Mesenchymal stem cell (in vitro differentiated cells and primary cell): ENCODE measurements around the gene VPS33A.
A peak's percentile ranks its signal among the peaks of the same experiment; 100 is the strongest.

Source experiments
- DNase-seq: peaks from one replicate; pipeline ENCODE4 v3.0.0-alpha.2; 2013
- H2AFZ ChIP-seq: one replicate; pipeline ENCODE4 v1.6.1; 2013; ENCODE audit warnings: low read depth, mild to moderate bottlenecking, control low read depth, inconsistent platforms, low read length, moderate library complexity
- H2AK5ac ChIP-seq: 2 replicates; pipeline ENCODE4 v1.6.1; 2013; ENCODE audit warnings: low read length, moderate library complexity, mild to moderate bottlenecking, inconsistent platforms; ENCODE audit not compliant: severe bottlenecking
- H2BK120ac ChIP-seq: one replicate; pipeline ENCODE4 v1.6.1; 2013; ENCODE audit warnings: low read depth, mild to moderate bottlenecking, inconsistent platforms, low read length, moderate library complexity
- H2BK12ac ChIP-seq, 2 experiments: one replicate each; pipeline ENCODE4 v1.6.1; 2013; ENCODE audit warnings: inconsistent platforms in 2 of 2, low read length in 2 of 2, mild to moderate bottlenecking in 2 of 2, moderate library complexity in 2 of 2, control low read depth in 1 of 2
- H2BK15ac ChIP-seq: one replicate; pipeline ENCODE4 v1.6.1; 2013; ENCODE audit warnings: mild to moderate bottlenecking, low read depth, inconsistent platforms; ENCODE audit not compliant: poor library complexity, severe bottlenecking
- H2BK5ac ChIP-seq: 2 replicates; pipeline ENCODE4 v1.6.1; 2013; ENCODE audit warnings: low read depth, mild to moderate bottlenecking, low read length, control low read depth, inconsistent platforms; ENCODE audit not compliant: poor library complexity, severe bottlenecking
- H3K14ac ChIP-seq, 2 experiments: one replicate each; pipeline ENCODE4 v1.6.1; 2013; ENCODE audit warnings: inconsistent platforms in 2 of 2, low read length in 2 of 2, control low read depth in 1 of 2, mild to moderate bottlenecking in 1 of 2, moderate library complexity in 1 of 2
- H3K18ac ChIP-seq, 2 experiments: one replicate each; pipeline ENCODE4 v1.6.1; 2013; ENCODE audit warnings: inconsistent platforms in 2 of 2, low read length in 2 of 2, control low read depth in 1 of 2, low read depth in 1 of 2, mild to moderate bottlenecking in 1 of 2
- H3K23ac ChIP-seq, 2 experiments: one replicate each; pipeline ENCODE4 v1.6.1; 2013; ENCODE audit warnings: inconsistent platforms in 2 of 2, low read length in 2 of 2, mild to moderate bottlenecking in 2 of 2, moderate library complexity in 2 of 2, control low read depth in 1 of 2
- H3K27ac ChIP-seq: 2 replicates; pipeline ENCODE4 v1.5.1; 2013; ENCODE audit warnings: mild to moderate bottlenecking, moderate library complexity, low read length, control low read depth, inconsistent platforms; ENCODE audit not compliant: poor library complexity, severe bottlenecking
- H3K27me3 ChIP-seq, 2 experiments: 2 replicates each; pipeline versions ENCODE4 v1.6.1 to v1.7.0; 2013; ENCODE audit warnings: low read length in 2 of 2, mild to moderate bottlenecking in 2 of 2, moderate library complexity in 2 of 2, control low read depth in 1 of 2, inconsistent platforms in 1 of 2; ENCODE audit not compliant: control insufficient read depth in 1 of 2, insufficient read depth in 1 of 2
- H3K36me3 ChIP-seq, 2 experiments: 2 replicates each; pipeline versions ENCODE4 v1.6.1 to v1.7.0; 2013; ENCODE audit warnings: low read length in 2 of 2, control low read depth in 1 of 2, inconsistent platforms in 1 of 2, low read depth in 1 of 2, mild to moderate bottlenecking in 1 of 2; ENCODE audit not compliant: insufficient read depth in 2 of 2, control insufficient read depth in 1 of 2
- H3K4ac ChIP-seq, 2 experiments: one replicate each; pipeline ENCODE4 v1.6.1; 2013; ENCODE audit warnings: inconsistent platforms in 2 of 2, low read length in 2 of 2, mild to moderate bottlenecking in 2 of 2, moderate library complexity in 2 of 2, control low read depth in 1 of 2, low read depth in 1 of 2
- H3K4me1 ChIP-seq: 2 replicates; pipeline ENCODE4 v1.6.1; 2013; ENCODE audit warnings: low read depth, low read length, control low read depth; ENCODE audit not compliant: control insufficient read depth, insufficient read depth
- H3K4me2 ChIP-seq: 2 replicates; pipeline ENCODE4 v1.6.1; 2013; ENCODE audit warnings: low read length, mild to moderate bottlenecking, inconsistent platforms; ENCODE audit not compliant: poor library complexity, severe bottlenecking
- H3K4me3 ChIP-seq, 2 experiments: 2 replicates each; pipeline versions ENCODE4 v1.5.1 to v1.7.0; 2013; ENCODE audit warnings: low read length in 2 of 2, mild to moderate bottlenecking in 2 of 2, control low read depth in 1 of 2, low read depth in 1 of 2; ENCODE audit not compliant: insufficient read depth in 1 of 2
- H3K79me1 ChIP-seq: replicated peaks from 2 replicates; pipeline ENCODE4 v1.6.1; 2013; ENCODE audit warnings: mild to moderate bottlenecking, control low read depth, low read length, inconsistent platforms; ENCODE audit not compliant: poor library complexity, severe bottlenecking
- H3K9ac ChIP-seq: 2 replicates; pipeline ENCODE4 v1.7.0; 2013; ENCODE audit warnings: mild to moderate bottlenecking, low read length, moderate library complexity
- H3K9me3 ChIP-seq: 2 replicates; pipeline ENCODE4 v1.7.0; 2013; ENCODE audit warnings: mild to moderate bottlenecking, low read length; ENCODE audit not compliant: control insufficient read depth
- H4K8ac ChIP-seq: one replicate; pipeline ENCODE4 v1.6.1; 2013; ENCODE audit warnings: inconsistent platforms, mild to moderate bottlenecking, low read length, moderate library complexity
- H4K91ac ChIP-seq: one replicate; pipeline ENCODE4 v1.6.1; 2013; ENCODE audit warnings: mild to moderate bottlenecking, low read length, inconsistent platforms
- WGBS: methylation state at CpG from one replicate; pipeline ENCODE4 v1.1.7; 2013; ENCODE audit warnings: mixed read lengths; 5-methylcytosine and 5-hydroxymethylcytosine counted together

VPS33A gene

GRCh38 chr12:122238861-122239260 is 27.4 kb downstream of the VPS33A start:
- no peak overlapping the region for H4K91ac ChIP-seq
- no peak overlapping the region for H2BK12ac ChIP-seq
- no peak overlapping the region for H3K4me3 ChIP-seq
- no peak overlapping the region for H2BK120ac ChIP-seq
- H2AK5ac ChIP-seq = no peak overlapping the region
- no peak overlapping the region for H2BK15ac ChIP-seq
- 100% methylated on average over 4 of the region's 5 CpGs for WGBS
- no peak overlapping the region for H3K27ac ChIP-seq
- H2BK5ac ChIP-seq = no peak overlapping the region
- H2AFZ ChIP-seq = no peak overlapping the region
- no peak overlapping the region for H3K18ac ChIP-seq
- H3K36me3 ChIP-seq = peaks cover 30 to 71% of the 10 kb centered on the region in 2 experiments
- H3K9ac ChIP-seq = no peak overlapping the region
- no peak for DNase-seq
- H3K27me3 ChIP-seq = no peaks in the 10 kb centered on the region
- H3K4me1 ChIP-seq = no peaks in the 10 kb centered on the region
- H3K79me1 ChIP-seq = peaks cover 2% of the 10 kb centered on the region
- H3K23ac ChIP-seq = peak overlapping the region in 1 of 2 experiments; percentile 59
- no peaks in the 10 kb centered on the region for H3K9me3 ChIP-seq
- no peak overlapping the region for H3K14ac ChIP-seq
- H3K4me2 ChIP-seq = no peak overlapping the region
- no peak overlapping the region for H3K4ac ChIP-seq
- H4K8ac ChIP-seq = no peak overlapping the region

DNA sequence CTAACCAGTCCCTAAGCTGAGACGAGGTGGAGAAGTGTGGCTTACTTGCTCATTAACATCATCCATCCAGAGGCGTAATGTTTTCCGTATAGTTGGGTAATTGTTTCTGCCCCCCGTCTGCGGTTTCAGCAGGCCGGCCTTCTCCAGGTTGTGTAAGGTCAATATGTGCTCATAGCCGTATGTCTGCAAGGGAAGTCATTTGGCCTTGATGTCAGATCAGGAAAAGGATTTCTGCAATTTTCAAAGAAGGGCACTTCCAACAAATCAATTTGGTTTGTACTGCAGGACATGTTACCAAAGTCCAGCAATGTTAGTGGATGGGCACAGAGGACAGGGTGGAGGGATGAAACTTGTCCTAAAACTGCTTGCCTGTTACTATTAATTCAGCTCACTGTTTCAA is 30.6 kb downstream of the VPS33A start:
- no peak overlapping the region for H3K4ac ChIP-seq
- no peak for DNase-seq
- H3K9me3 ChIP-seq = no peaks in the 10 kb centered on the region
- H2BK5ac ChIP-seq = no peak overlapping the region
- H3K27me3 ChIP-seq = no peaks in the 10 kb centered on the region
- H2BK120ac ChIP-seq = no peak overlapping the region
- H2AFZ ChIP-seq = no peak overlapping the region
- no peak overlapping the region for H3K23ac ChIP-seq
- no peaks in the 10 kb centered on the region for H3K4me1 ChIP-seq
- peaks cover 31 to 85% of the 10 kb centered on the region in 2 experiments for H3K36me3 ChIP-seq
- no peak overlapping the region for H3K9ac ChIP-seq
- WGBS = 93% methylated on average over 7 of the region's 7 CpGs
- no peak overlapping the region for H2AK5ac ChIP-seq
- H4K8ac ChIP-seq = no peak overlapping the region
- H3K18ac ChIP-seq = no peak overlapping the region
- H2BK12ac ChIP-seq = no peak overlapping the region
- no peak overlapping the region for H3K4me2 ChIP-seq
- H3K27ac ChIP-seq = no peak overlapping the region
- no peak overlapping the region for H2BK15ac ChIP-seq
- H3K4me3 ChIP-seq = no peak overlapping the region
- H3K14ac ChIP-seq = no peak overlapping the region
- peaks cover 2% of the 10 kb centered on the region for H3K79me1 ChIP-seq
- no peak overlapping the region for H4K91ac ChIP-seq

DNA sequence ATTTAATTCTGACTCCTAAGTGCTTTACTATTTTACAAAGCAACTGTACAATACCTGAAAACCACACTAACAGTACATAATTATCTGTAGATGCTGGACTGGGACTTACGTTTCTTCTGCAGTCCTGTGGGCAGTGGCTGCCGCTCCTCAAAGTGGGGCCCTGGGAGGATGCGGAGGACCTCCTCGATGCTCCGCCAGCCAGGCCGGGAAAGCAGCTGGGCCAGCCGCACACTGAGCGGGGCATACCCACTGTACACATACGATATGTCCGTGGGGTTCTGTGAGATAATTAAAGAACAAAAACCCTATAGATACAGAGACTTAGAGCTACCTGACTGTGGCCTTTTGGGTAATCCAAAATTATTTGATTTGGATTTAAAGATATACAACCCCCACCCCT is 33.6 kb downstream of the VPS33A start:
- H2AFZ ChIP-seq = no peak overlapping the region
- no peak overlapping the region for H2BK5ac ChIP-seq
- no peak overlapping the region for H3K14ac ChIP-seq
- H3K79me1 ChIP-seq = peaks cover 5% of the 10 kb centered on the region
- no peak overlapping the region for H3K9ac ChIP-seq
- H3K4ac ChIP-seq = no peak overlapping the region
- no peak overlapping the region for H3K4me2 ChIP-seq
- no peaks in the 10 kb centered on the region for H3K9me3 ChIP-seq
- 98% methylated on average over 5 of the region's 10 CpGs for WGBS
- H2BK12ac ChIP-seq = no peak overlapping the region
- no peak overlapping the region for H2AK5ac ChIP-seq
- no peak overlapping the region for H2BK15ac ChIP-seq
- no peak overlapping the region for H3K18ac ChIP-seq
- H3K4me3 ChIP-seq = no peak overlapping the region
- H3K27me3 ChIP-seq = no peaks in the 10 kb centered on the region
- H3K4me1 ChIP-seq = no peaks in the 10 kb centered on the region
- no peak overlapping the region for H4K91ac ChIP-seq
- H2BK120ac ChIP-seq = no peak overlapping the region
- no peak overlapping the region for H3K27ac ChIP-seq
- H3K36me3 ChIP-seq = peaks cover 32 to 86% of the 10 kb centered on the region in 2 experiments
- H3K23ac ChIP-seq = no peak overlapping the region
- DNase-seq = no peak
- no peak overlapping the region for H4K8ac ChIP-seq

- H2AFZ ChIP-seq = no peak overlapping the region
- peaks cover 40 to 79% of the 10 kb centered on the region in 2 experiments for H3K36me3 ChIP-seq
- H3K23ac ChIP-seq = no peak overlapping the region
- H3K14ac ChIP-seq = no peak overlapping the region
- no peak for DNase-seq
- no peaks in the 10 kb centered on the region for H3K27me3 ChIP-seq
- no peak overlapping the region for H2BK12ac ChIP-seq
- no peak overlapping the region for H2BK120ac ChIP-seq
- no peak overlapping the region for H2AK5ac ChIP-seq
- H3K4me1 ChIP-seq = peaks cover 8% of the 10 kb centered on the region
- H3K27ac ChIP-seq = no peak overlapping the region
- H4K8ac ChIP-seq = no peak overlapping the region
- H4K91ac ChIP-seq = no peak overlapping the region
- H3K4ac ChIP-seq = no peak overlapping the region
- no peaks in the 10 kb centered on the region for H3K9me3 ChIP-seq
- peaks cover 5% of the 10 kb centered on the region for H3K79me1 ChIP-seq
- no peak overlapping the region for H3K4me2 ChIP-seq
- H3K4me3 ChIP-seq = no peak overlapping the region
- 76% methylated on average over 5 of the region's 6 CpGs for WGBS
- no peak overlapping the region for H3K18ac ChIP-seq
- no peak overlapping the region for H2BK15ac ChIP-seq
- no peak overlapping the region for H2BK5ac ChIP-seq
- no peak overlapping the region for H3K9ac ChIP-seq
These were observed 35.5 kb downstream of the VPS33A start for GRCh38 chr12:122230798-122231197.
